Esophagus squamous epithelium (tissue), 5 donors: Measurements from ENCODE around the gene ATXN2. TPM values are rescaled to one million over a fixed set of nuclear protein-coding genes. Genes with fewer than 3 reads are reported as not detected.

Experiments
- DNase-seq: peaks from one replicate; lab custom pipeline; 2025; lab: John Stamatoyannopoulos, UW
- H3K27ac ChIP-seq, 4 donors: fragments of 200-600 bp; sonication (generic); one replicate each; pipeline ENCODE4 v1.5.1; 2016 to 2019; ENCODE audit warnings: mild to moderate bottlenecking in 1 of 4
- H3K27me3 ChIP-seq, 4 donors: fragments of 200-600 bp; sonication (generic); 1 replicate in 3 of 4; 2 replicates in 1 of 4; pipeline versions ENCODE4 v1.5.1 to v1.6.0; 2017 to 2021; ENCODE audit warnings: antibody characterized with exemption in 1 of 4
- H3K36me3 ChIP-seq, 3 donors: fragments of 200-600 bp; sonication (generic); one replicate each; pipeline ENCODE4 v1.5.1; 2016 to 2019
- H3K4me1 ChIP-seq, 3 donors: fragments of 200-600 bp; sonication (generic); one replicate each; pipeline ENCODE4 v1.5.1; 2017 to 2019
- H3K4me3 ChIP-seq, 4 donors: fragments of 200-600 bp; sonication (generic); 1 replicate in 3 of 4; 2 replicates in 1 of 4; pipeline ENCODE4 v1.5.1; 2016 to 2019; ENCODE audit warnings: mild to moderate bottlenecking in 2 of 4, moderate library complexity in 1 of 4
- H3K9me3 ChIP-seq, 3 donors: fragments of 200-600 bp; sonication (generic); one replicate each; pipeline ENCODE4 v1.5.1; 2016 to 2019
- CTCF ChIP-seq, 6 experiments: fragments of 450-650 bp in 4 of 6; fragments of 200-600 bp in 2 of 6; sonication (generic) in 2 of 6; IDR thresholded peaks; one replicate each; pipeline ENCODE4 v1.5.1; 2016 to 2019; ENCODE audit warnings: antibody characterized with exemption in 6 of 6, mild to moderate bottlenecking in 4 of 6, moderate library complexity in 4 of 6
- POLR2A ChIP-seq, 4 donors: fragments of 450-650 bp; IDR thresholded peaks; one replicate each; pipeline ENCODE4 v1.6.1; 2017; ENCODE audit warnings: antibody characterized with exemption in 4 of 4, mild to moderate bottlenecking in 4 of 4, moderate library complexity in 3 of 4
- WGBS, 2 donors: methylation state at CpG; one replicate each; pipeline ENCODE4 v1.1.5; 2018; 5-methylcytosine and 5-hydroxymethylcytosine counted together
- intact Hi-C: fragments of 100-400 bp; cut with DNase I; formaldehyde crosslinking; loops from one replicate; pipeline ENCODE4 v1.15.0; 2022
- total RNA-seq, 4 donors: library from RNA; depleted of rRNA; stranded (reverse); fragments of >200 nt; gene quantifications; one replicate each; pipeline ENCODE4 v1.1.0, GENCODE V29; 2016
- donor health status: DM: yes; HTN: yes; CAD: no.

The ATXN2 gene
- total RNA-seq, 4 donors from 2014 or later = 11.4 to 36.2 (median 25.4) TPM

GRCh38 chr12:111430433-111431353 is 168.4 kb downstream of the ATXN2 start:
- H3K4me3 ChIP-seq = peak overlapping the region in 2 of 4 donors; percentile 8 to 33
- no peak for DNase-seq
- no peaks in the 10 kb centered on the region for H3K9me3 ChIP-seq
- peak overlapping the region; percentile 16 to 83 (median 76) for H3K27ac ChIP-seq
- no peak for TF ChIP-seq POLR2A (IDR thresholded peaks at IDR 0.05)
- no peak for TF ChIP-seq CTCF (IDR thresholded peaks at IDR 0.05)
- intact Hi-C loops = no loop called here
- no peaks in the 10 kb centered on the region for H3K36me3 ChIP-seq
- peaks cover 31 to 96% (median 59%) of the 10 kb centered on the region in 3 donors for H3K4me1 ChIP-seq
- 59 to 80% methylated on average over 1 to 7 of the region's 17 CpGs for WGBS, 2 donors
- peaks cover 0 to 17% (median 0%) of the 10 kb centered on the region in 4 donors for H3K27me3 ChIP-seq

GRCh38 chr12:111429828-111430432 is 169.2 kb downstream of the ATXN2 start:
- DNase-seq = no peak
- no peak for TF ChIP-seq POLR2A (IDR thresholded peaks at IDR 0.05)
- TF ChIP-seq CTCF (IDR thresholded peaks at IDR 0.05) = no peak
- H3K36me3 ChIP-seq = no peaks in the 10 kb centered on the region
- no peaks in the 10 kb centered on the region for H3K9me3 ChIP-seq
- H3K27ac ChIP-seq = peak overlapping the region; percentile 16 to 83 (median 76)
- peak overlapping the region in 2 of 4 donors; percentile 13 to 33 for H3K4me3 ChIP-seq
- peaks cover 0 to 17% (median 0%) of the 10 kb centered on the region in 4 donors for H3K27me3 ChIP-seq
- intact Hi-C loops = no loop called here
- peaks cover 23 to 96% (median 58%) of the 10 kb centered on the region in 3 donors for H3K4me1 ChIP-seq
- WGBS, 2 donors = 48 to 72% methylated on average over 5 to 10 of the region's 21 CpGs

GRCh38 chr12:111428728-111429175 is 170.4 kb downstream of the ATXN2 start:
- Histone ChIP-seq H3K4me1 (peaks cover 17 to 96% (median 51%) of the 10 kb centered on the region in 3 donors), H3K27ac (peak overlapping the region in 3 of 4 donors; percentile 71 to 83 (median 76)), H3K9me3 (no peaks in the 10 kb centered on the region), H3K4me3 (peak overlapping the region in 1 of 4 donors; percentile 8), H3K27me3 (peaks cover 0 to 17% (median 0%) of the 10 kb centered on the region in 4 donors), H3K36me3 (no peaks in the 10 kb centered on the region)
- no peak for DNase-seq
- WGBS, 2 donors = 9 to 16% methylated on average over 5 to 11 of the region's 21 CpGs
- no peak for TF ChIP-seq CTCF (IDR thresholded peaks at IDR 0.05)
- no peak for TF ChIP-seq POLR2A (IDR thresholded peaks at IDR 0.05)
- intact Hi-C loops = no loop called here

- Histone ChIP-seq H3K36me3 (no peaks in the 10 kb centered on the region), H3K27me3 (peaks cover 0 to 17% (median 0%) of the 10 kb centered on the region in 4 donors), H3K27ac (peak overlapping the region in 3 of 4 donors; percentile 71 to 83 (median 76)), H3K4me1 (peaks cover 17 to 93% (median 49%) of the 10 kb centered on the region in 3 donors), H3K4me3 (peak overlapping the region in 1 of 4 donors; percentile 8), H3K9me3 (no peaks in the 10 kb centered on the region)
- TF ChIP-seq CTCF (IDR thresholded peaks at IDR 0.05) (no peak), POLR2A (IDR thresholded peaks at IDR 0.05) (no peak)
- 71 to 89% methylated on average over 4 to 7 of the region's 9 CpGs for WGBS, 2 donors
- no peak for DNase-seq
- intact Hi-C loops = no loop called here
These were observed 170.9 kb downstream of the ATXN2 start for GRCh38 chr12:111428081-111428727.
